Measurements from ENCODE around the gene ANTKMT.

- TF ChIP-seq, protein P1, sequence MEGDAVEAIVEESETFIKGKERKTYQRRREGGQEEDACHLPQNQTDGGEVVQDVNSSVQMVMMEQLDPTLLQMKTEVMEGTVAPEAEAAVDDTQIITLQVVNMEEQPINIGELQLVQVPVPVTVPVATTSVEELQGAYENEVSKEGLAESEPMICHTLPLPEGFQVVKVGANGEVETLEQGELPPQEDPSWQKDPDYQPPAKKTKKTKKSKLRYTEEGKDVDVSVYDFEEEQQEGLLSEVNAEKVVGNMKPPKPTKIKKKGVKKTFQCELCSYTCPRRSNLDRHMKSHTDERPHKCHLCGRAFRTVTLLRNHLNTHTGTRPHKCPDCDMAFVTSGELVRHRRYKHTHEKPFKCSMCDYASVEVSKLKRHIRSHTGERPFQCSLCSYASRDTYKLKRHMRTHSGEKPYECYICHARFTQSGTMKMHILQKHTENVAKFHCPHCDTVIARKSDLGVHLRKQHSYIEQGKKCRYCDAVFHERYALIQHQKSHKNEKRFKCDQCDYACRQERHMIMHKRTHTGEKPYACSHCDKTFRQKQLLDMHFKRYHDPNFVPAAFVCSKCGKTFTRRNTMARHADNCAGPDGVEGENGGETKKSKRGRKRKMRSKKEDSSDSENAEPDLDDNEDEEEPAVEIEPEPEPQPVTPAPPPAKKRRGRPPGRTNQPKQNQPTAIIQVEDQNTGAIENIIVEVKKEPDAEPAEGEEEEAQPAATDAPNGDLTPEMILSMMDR (IDR thresholded peaks at IDR 0.05; ENCODE audit: insufficient read depth, low read length, poor library complexity, severe bottlenecking), result no peak
- TF ChIP-seq EZH2phosphoT487 (conservative IDR thresholded peaks at IDR 0.05; ENCODE audit: low read length), result no peak
These were observed 9.9 kb upstream of the ANTKMT start for GRCh38 chr16:711084-711483.

Data from SU-DHL-6 (cell line).